WERI-Rb-1 (cell line): ENCODE data around the gene DGCR2.

ENCODE experiments used
- DNase-seq: peaks from one replicate; pipeline ENCODE4 v3.0.0-alpha.2; 2020
- H3K27ac ChIP-seq: fragments of 250-450 bp; sonication (Bioruptor Pico); 2 replicates; pipeline ENCODE4 v1.5.1; 2020; ENCODE audit warnings: mild to moderate bottlenecking, moderate library complexity
- H3K27me3 ChIP-seq: fragments of 250-450 bp; sonication (Bioruptor Pico); 2 replicates; pipeline ENCODE4 v1.5.1; 2021; ENCODE audit warnings: mild to moderate bottlenecking, low read depth, moderate library complexity; ENCODE audit not compliant: insufficient read depth, severe bottlenecking
- H3K36me3 ChIP-seq: fragments of 250-450 bp; sonication (Bioruptor Pico); 2 replicates; pipeline ENCODE4 v1.5.1; 2020; ENCODE audit warnings: mild to moderate bottlenecking, moderate library complexity
- H3K4me3 ChIP-seq: 2 replicates; pipeline ENCODE4 v1.5.1; 2011; ENCODE audit warnings: low read depth, mild to moderate bottlenecking, control low read depth, low read length
- H3K9me3 ChIP-seq: fragments of 250-450 bp; sonication (Bioruptor Pico); 2 replicates; pipeline ENCODE4 v1.5.1; 2021; ENCODE audit warnings: mild to moderate bottlenecking, moderate library complexity; ENCODE audit not compliant: severe bottlenecking
- TF ChIP-seq, protein P1 (sequence below): IDR thresholded peaks from 2 replicates; pipeline ENCODE4 v1.5.1; 2011; ENCODE audit warnings: low read depth, mild to moderate bottlenecking, control low read depth, inconsistent platforms, low read length

DGCR2 gene

DNA sequence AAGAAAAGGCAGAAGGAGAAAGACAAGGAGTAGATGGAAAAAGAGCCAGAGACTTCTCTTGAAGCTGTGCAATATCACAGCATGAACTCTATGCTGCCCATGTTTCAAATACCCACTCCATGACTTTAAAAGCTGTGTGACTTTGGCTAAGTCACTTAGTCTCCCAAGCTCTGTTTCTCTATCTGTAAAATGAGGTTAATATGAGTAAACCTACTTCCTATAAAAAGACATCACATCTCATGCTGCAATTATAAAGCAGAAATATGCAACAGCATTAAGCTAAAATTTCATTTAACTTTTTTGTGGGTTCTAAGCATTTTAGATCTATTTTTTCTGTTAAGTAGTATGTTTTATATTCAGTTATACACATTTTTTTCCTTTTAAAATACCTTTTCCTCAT, 11.6 kb downstream of the DGCR2 start:
- TF ChIP-seq, protein P1, sequence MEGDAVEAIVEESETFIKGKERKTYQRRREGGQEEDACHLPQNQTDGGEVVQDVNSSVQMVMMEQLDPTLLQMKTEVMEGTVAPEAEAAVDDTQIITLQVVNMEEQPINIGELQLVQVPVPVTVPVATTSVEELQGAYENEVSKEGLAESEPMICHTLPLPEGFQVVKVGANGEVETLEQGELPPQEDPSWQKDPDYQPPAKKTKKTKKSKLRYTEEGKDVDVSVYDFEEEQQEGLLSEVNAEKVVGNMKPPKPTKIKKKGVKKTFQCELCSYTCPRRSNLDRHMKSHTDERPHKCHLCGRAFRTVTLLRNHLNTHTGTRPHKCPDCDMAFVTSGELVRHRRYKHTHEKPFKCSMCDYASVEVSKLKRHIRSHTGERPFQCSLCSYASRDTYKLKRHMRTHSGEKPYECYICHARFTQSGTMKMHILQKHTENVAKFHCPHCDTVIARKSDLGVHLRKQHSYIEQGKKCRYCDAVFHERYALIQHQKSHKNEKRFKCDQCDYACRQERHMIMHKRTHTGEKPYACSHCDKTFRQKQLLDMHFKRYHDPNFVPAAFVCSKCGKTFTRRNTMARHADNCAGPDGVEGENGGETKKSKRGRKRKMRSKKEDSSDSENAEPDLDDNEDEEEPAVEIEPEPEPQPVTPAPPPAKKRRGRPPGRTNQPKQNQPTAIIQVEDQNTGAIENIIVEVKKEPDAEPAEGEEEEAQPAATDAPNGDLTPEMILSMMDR = no peak
- Histone ChIP-seq H3K27me3 (no peaks in the 10 kb centered on the region), H3K27ac (no peak overlapping the region), H3K9me3 (no peaks in the 10 kb centered on the region), H3K36me3 (peaks cover 3% of the 10 kb centered on the region; the same call in 1 of the 2 replicates), H3K4me3 (no peak overlapping the region)
- no peak for DNase-seq

DNA sequence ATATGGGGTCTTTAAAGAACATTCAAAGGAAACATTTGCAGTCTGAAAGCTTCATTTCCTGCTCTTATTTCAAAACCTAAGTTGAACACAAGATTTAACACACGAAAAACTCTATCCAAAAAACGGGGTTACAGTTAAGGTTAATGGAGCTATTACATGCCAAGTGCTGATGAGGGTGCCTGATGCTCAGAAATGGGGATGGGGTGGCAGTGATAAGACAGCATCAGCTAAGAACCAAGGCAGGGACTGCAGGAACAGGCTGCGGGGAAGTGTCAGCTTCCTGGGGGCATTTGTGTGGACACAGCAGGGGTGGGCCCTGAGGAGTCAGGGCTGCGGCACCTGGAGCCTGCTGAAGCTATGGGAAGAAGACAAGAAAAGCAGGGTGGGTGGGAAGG, 12.2 kb downstream of the DGCR2 start:
- no peak for DNase-seq
- Histone ChIP-seq H3K9me3 (no peaks in the 10 kb centered on the region), H3K36me3 (no peaks in the 10 kb centered on the region), H3K4me3 (no peak overlapping the region), H3K27me3 (no peaks in the 10 kb centered on the region), H3K27ac (no peak overlapping the region)
- TF ChIP-seq, protein P1 = no peak

- no peaks in the 10 kb centered on the region for H3K36me3 ChIP-seq
- no peaks in the 10 kb centered on the region for H3K27me3 ChIP-seq
- no peaks in the 10 kb centered on the region for H3K9me3 ChIP-seq
- no peak overlapping the region for H3K4me3 ChIP-seq
- TF ChIP-seq, protein P1 = no peak
- no peak for DNase-seq
- H3K27ac ChIP-seq = no peak overlapping the region
These were observed 12.8 kb downstream of the DGCR2 start for GRCh38 chr22:19109198-19110063.

- H3K9me3 ChIP-seq = no peaks in the 10 kb centered on the region
These were observed 13.4 kb downstream of the DGCR2 start for GRCh38 chr22:19108807-19109197.

DNA sequence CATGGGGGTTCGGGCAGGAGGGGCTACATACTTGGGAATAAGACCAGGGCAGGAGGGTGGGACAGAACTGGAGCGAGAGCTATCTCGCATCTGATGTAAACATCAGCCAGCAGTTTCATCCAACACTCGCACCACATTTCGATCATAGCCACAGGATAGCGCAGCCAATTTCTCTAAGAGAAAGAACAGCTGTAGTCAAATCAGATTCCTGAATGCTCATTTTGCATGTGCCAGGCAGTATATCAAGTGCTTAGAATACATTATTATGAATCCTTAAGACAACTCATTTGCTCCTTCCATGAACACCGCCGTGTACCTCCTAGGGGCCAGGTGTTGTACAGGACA, 14.5 kb downstream of the DGCR2 start:
- DNase-seq = no peak
- no peak overlapping the region for H3K27ac ChIP-seq
- H3K4me3 ChIP-seq = no peak overlapping the region
- TF ChIP-seq, protein P1 = no peak
- no peaks in the 10 kb centered on the region for H3K9me3 ChIP-seq
- no peaks in the 10 kb centered on the region for H3K36me3 ChIP-seq
- H3K27me3 ChIP-seq = no peaks in the 10 kb centered on the region

More at GRCh38 chr22:19108807-19109197, 13.4 kb downstream of the DGCR2 start:
- no peak for DNase-seq
- no peak overlapping the region for H3K27ac ChIP-seq
- no peaks in the 10 kb centered on the region for H3K36me3 ChIP-seq
- TF ChIP-seq, protein P1 = no peak
- H3K4me3 ChIP-seq = no peak overlapping the region
- no peaks in the 10 kb centered on the region for H3K27me3 ChIP-seq
